Measurements from ENCODE around the gene ETV6.

- TF ChIP-seq CTCF (IDR thresholded peaks at IDR 0.05) (no peak), POLR2A (IDR thresholded peaks at IDR 0.05) (no peak), EP300 (IDR thresholded peaks at IDR 0.05) (no peak), POLR2AphosphoS5 (IDR thresholded peaks at IDR 0.05) (no peak)
Observed at GRCh38 chr12:11859705-11860425, 210.4 kb downstream of the ETV6 start.

Measured in upper lobe of left lung (tissue), 4 donors.